SK-N-SH (cell line): ENCODE data around the gene SF3B5.

ENCODE experiments used
- CTCF ChIP-seq: fragments of 200-600 bp; sonication (generic); IDR thresholded peaks from 2 replicates; pipeline ENCODE4 v1.6.1; 2017; ENCODE audit warnings: antibody characterized with exemption, mild to moderate bottlenecking, moderate library complexity
- EP300 ChIP-seq, 2 experiments: IDR thresholded peaks; 2 replicates each; pipeline versions ENCODE4 v1.4.0 to v1.6.1; 2012; ENCODE audit warnings: borderline replicate concordance in 1 of 2, low read depth in 1 of 2, low read length in 1 of 2
- EZH2phosphoT487 ChIP-seq: fragments of 200-600 bp; sonication (generic); IDR thresholded peaks from 2 replicates; pipeline ENCODE4 v1.6.1; 2017; ENCODE audit warnings: low read depth, mixed run types, mild to moderate bottlenecking, antibody characterized with exemption, moderate library complexity, borderline replicate concordance
- GABPA ChIP-seq: IDR thresholded peaks from 2 replicates; pipeline ENCODE4 v1.4.0; 2012; ENCODE audit warnings: low read depth, mild to moderate bottlenecking
- GATA2 ChIP-seq: sonication (generic); formaldehyde crosslinking; IDR thresholded peaks from 2 replicates; pipeline ENCODE4 v1.5.0; 2020; ENCODE audit warnings: mild to moderate bottlenecking, missing genetic modification reagents
- NRF1 ChIP-seq: IDR thresholded peaks from 2 replicates; pipeline ENCODE4 v1.6.1; 2012; ENCODE audit warnings: low read depth, mild to moderate bottlenecking, low read length
- PBX3 ChIP-seq: IDR thresholded peaks from 2 replicates; pipeline ENCODE4; 2012
- RCOR1 ChIP-seq: fragments of 150-350 bp; IDR thresholded peaks from 2 replicates; pipeline ENCODE4 v1.6.1; 2017; ENCODE audit warnings: antibody characterized with exemption, low read length
- RXRA ChIP-seq: IDR thresholded peaks from 2 replicates; pipeline ENCODE4 v1.4.0; 2012; ENCODE audit warnings: low read depth, mild to moderate bottlenecking, borderline replicate concordance
- TAF1 ChIP-seq: IDR thresholded peaks from 2 replicates; pipeline ENCODE4 v1.6.1; 2012; ENCODE audit warnings: low read depth, mild to moderate bottlenecking, low read length, moderate library complexity, borderline replicate concordance
- ZBTB33 ChIP-seq: IDR thresholded peaks from 2 replicates; pipeline ENCODE4 v1.4.0; 2012; ENCODE audit warnings: low read depth, borderline replicate concordance
- TF ChIP-seq, protein P1 (sequence below): IDR thresholded peaks from 2 replicates; pipeline ENCODE4 v1.4.0; 2012; ENCODE audit warnings: low read depth, borderline replicate concordance
- TF ChIP-seq, protein P2 (sequence below): fragments of 150-350 bp; IDR thresholded peaks from 2 replicates; pipeline ENCODE4 v1.6.1; 2016; ENCODE audit warnings: mild to moderate bottlenecking, low read depth, low read length

DNA sequence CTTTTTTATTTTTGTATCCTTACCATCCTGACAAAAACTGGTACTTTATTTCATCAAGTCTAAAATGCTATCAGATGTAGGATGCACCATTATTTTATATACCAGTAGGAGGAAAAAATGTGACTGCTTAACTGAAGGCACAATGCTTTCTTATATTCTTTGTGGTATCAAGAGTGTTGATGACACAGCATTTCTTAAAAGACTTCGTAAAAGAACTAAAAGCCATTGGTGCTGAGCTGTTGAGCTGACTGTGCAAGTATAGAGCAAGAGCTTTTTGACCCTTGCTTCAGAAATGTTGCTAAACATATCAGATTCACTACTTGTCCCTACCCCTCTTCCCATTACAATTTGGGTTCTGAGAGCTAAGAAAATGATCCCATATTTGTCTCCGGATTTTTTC, 17.5 kb downstream of the SF3B5 start:
- TF ChIP-seq GATA2 (CRISPR knock-in tag), result no peak
- TF ChIP-seq NRF1, result no peak
- TF ChIP-seq CTCF, result no peak
- TF ChIP-seq PBX3, result no peak
- TF ChIP-seq, protein P1, sequence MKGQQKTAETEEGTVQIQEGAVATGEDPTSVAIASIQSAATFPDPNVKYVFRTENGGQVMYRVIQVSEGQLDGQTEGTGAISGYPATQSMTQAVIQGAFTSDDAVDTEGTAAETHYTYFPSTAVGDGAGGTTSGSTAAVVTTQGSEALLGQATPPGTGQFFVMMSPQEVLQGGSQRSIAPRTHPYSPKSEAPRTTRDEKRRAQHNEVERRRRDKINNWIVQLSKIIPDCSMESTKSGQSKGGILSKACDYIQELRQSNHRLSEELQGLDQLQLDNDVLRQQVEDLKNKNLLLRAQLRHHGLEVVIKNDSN, result no peak
- no peak for TF ChIP-seq GABPA
- TF ChIP-seq EZH2phosphoT487, result no peak
- no peak for TF ChIP-seq ZBTB33
- TF ChIP-seq, protein P2, sequence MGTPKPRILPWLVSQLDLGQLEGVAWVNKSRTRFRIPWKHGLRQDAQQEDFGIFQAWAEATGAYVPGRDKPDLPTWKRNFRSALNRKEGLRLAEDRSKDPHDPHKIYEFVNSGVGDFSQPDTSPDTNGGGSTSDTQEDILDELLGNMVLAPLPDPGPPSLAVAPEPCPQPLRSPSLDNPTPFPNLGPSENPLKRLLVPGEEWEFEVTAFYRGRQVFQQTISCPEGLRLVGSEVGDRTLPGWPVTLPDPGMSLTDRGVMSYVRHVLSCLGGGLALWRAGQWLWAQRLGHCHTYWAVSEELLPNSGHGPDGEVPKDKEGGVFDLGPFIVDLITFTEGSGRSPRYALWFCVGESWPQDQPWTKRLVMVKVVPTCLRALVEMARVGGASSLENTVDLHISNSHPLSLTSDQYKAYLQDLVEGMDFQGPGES, result no peak
- no peak for TF ChIP-seq EP300 (IDR thresholded peaks at IDR 0.05; ENCODE audit: borderline replicate concordance in 1 of 2, low read depth in 1 of 2, low read length in 1 of 2)
- no peak for TF ChIP-seq RCOR1
- TF ChIP-seq RXRA, result no peak
- no peak for TF ChIP-seq TAF1
